ENCODE results near the gene ZHX3.

- TF ChIP-seq POLR2A (IDR thresholded peaks at IDR 0.05; ENCODE audit: low read depth, low read length): no peak
- TF ChIP-seq CTCF (conservative IDR thresholded peaks at IDR 0.05; ENCODE audit: low read depth, low read length): no peak
Observed at GRCh38 chr20:41222703-41223102, 94.8 kb downstream of the ZHX3 start.
